ENCODE measurements around the gene DOCK6. TPM values are rescaled to one million over a fixed set of nuclear protein-coding genes. Genes with fewer than 3 reads are reported as not detected.

The DOCK6 gene
- total RNA-seq, 1 donor from 2014 or later, result 56.1 TPM

DNA sequence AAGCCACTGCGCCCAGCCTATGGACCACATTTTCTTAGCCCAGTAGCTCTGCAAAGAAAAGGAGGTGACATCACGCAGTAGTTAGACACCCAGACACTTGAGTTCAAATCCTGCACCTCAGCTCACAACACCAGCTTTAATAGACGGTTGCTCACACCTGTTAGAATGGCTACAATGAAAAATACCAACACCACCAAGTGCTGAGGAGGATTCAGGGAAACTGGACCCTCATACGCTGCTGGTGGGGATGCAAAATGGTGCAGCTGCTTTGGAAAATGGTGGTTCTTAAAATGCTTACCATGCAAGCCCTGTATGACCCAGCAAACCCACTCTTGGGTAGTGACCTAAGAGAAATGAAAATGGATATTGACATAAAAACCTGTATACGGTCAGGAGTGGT is 11.7 kb upstream of the DOCK6 start:
- no peak for DNase-seq (ENCODE audit: low read depth in 2 of 2)

DNA sequence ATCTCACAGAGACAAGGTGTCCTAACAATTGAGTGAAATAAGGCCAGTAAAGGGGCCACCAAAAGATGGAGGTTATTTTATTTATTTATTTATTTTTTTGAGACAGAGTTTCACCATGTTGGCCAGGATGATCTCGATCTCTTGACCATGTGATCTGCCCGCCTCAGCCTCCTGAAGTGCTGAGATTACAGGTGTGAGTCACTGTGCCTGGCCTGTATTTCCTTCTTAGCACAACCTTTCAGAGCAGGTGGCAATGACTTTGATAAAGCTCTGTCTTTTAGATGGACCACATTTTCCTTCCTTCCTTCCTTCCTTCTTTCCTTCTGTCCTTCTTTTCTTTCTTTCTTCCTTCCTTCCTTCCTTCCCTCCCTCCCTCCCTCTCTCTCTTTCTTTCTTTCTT is 11.0 kb upstream of the DOCK6 start:
- no peak for DNase-seq (ENCODE audit: low read depth in 2 of 2)

DNA sequence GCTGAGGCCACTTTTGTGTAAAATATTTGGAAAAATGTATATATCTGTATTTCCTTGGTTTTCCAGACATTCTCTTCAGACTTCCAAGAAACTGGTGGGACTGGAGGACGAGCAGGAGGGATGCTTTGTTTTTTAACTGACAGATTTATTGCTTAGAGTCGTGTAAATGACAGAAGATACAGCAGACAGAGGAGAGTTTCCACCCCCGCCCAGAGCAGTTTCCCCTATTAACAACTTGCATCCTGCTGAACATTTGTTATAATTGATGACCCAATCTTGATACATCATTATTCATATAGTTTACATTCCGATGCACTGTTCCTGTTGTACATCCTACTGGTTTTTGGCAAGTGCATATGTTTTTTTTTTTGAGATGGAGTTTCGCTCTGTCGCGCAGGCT is 7.1 kb upstream of the DOCK6 start:
- DNase-seq (ENCODE audit: low read depth in 2 of 2), result peak; percentile 95 to 97

DNA sequence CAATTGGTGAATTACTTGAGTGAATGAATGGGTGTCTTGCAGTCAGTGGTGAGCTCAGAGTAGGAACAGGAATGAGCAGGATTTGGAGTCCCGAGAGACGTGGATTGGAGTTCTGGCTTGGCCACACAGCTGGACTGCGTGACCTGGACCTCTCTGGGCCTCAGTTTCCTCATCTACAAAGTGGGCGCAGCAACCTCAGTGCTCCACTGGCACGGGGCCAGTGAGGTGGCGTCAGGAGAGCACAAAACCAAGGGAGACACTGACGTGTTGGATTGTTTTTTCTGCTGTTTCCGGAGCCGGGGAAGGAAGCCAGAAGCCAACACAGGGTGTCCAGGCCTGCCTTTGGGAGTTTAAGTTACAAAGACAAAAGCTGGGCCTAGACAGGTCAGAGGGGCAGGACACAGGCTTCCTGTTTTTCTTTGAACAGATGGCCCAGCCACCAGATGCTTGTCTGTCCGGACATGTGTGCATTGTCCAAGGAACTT is 6.5 kb upstream of the DOCK6 start:
- peak; percentile 100 for DNase-seq (ENCODE audit: low read depth in 2 of 2)

DNA sequence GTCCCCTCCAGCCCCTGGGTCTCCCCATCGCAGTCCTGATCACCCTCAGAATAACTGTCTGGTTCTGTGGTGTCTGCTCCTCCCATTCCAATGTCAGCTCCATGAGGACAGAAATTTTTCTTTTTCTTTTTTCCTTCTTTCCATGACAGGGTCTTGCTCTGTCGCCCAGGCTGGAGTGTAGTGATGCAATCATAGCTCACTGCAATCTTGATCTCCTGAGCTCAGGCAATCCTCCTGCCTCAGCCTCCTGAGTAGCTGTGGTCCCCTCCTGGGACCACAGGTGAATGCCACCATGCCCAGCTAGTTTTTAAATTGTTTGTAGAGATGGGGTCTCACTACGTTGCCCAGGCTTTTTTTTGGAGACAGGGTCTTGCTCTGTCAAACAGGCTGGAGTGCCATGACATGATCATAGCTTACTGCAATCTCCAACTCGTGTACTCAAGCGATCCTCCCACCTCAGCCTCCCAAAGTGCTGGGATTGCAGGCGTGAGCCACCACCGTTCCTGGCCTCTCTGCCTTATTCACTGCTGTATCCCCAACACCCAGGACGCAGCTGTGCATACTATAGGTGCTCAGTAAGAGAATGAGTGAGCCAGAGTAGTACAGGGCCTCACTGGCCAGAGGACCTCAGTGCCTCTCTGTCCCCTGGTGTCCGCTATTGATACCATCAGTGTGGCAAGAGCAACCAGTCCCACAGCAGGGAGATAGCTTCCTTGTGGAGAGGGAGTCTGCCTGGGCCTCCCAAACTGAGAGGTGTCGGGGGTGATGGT is 5.2 kb upstream of the DOCK6 start:
- no peak for DNase-seq (ENCODE audit: low read depth in 2 of 2)

DNA sequence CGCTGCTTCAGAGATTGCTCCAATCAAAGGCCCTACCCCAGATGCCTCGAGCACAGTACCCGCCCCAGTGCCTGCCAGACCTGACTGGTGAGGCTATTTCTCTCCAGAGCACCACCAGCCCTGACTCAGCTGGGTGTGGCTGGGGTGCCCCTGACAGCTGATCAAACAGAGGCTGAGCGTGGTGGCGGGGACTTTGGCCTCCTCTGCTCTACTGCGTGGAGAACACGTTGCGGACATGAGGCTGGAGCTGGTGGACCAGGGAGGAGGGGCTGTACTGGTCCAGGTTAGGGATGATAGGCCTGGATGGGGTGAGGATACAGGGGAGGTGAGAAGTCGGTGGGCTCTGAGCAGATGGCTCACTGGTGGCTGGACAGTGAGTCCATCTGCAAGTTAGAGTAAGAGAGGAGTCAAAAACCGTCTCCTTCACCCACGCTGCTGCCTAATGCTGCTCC is 3.5 kb upstream of the DOCK6 start:
- peak in 1 of 2 donors; percentile 75 for DNase-seq (ENCODE audit: low read depth in 2 of 2)

DNA sequence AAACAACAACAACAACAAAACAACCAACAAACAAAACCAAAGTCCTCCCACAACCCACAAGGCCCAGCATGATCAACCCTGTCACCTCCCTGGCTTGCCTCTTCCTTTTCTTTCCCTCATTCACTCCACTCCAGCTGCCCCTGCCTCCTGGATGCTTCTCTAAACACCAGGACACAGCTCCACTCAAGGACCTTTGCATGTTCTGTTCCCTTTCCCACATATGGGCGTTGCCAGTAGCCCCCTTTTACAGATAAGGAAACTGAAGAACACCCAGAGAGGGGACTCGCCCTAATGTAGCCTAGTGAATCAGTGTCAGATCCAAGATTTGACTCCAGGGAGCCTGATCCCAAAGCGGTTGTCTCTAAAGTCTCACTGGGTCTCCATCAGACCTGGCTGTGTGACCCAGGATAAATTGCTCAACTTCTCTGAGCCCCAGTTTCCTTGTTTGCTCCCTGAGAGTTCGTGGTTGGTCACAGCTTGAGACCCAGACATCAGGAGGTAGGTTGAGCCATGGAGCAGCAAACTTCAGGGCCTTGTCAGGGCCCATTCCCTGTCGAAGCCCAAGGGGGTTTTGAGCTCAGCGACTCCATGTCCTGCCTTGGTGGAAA is 3.0 kb upstream of the DOCK6 start:
- DNase-seq (ENCODE audit: low read depth in 2 of 2), result no peak

DNA sequence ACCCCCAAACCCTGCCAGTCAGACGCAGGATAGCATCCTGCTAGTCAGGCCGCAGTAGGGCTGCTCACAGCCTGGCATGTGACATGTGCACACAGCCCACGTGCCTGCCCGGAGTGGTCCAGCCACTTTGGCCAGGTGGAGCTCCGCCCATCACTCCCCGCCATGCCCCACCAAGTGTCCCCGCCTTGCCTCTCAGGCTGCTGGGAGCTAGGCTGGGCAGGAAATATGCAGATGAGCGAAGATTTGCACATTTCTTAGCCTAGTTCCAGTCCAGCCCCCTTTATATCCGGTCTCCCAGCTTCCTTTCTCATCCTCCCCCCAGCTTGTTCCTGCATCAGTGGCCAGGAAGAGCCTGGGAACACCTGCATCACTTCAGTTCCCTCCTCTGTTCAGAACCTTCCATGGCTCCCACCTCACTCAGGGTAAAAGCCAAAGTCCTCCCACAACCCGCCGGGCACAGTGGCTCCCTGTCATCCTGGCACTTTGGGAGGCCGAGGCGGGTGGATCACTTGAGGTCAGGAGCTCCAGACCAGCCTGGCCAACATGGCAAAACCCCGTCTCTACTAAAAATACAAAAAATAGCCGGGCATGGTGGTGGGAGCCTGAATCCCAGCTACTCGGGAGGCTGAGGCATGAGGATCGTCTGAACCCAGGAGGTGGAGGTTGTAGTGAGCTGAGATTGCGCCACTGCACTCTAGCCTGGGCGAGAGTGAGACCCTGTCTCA is 2.3 kb upstream of the DOCK6 start:
- DNase-seq (ENCODE audit: low read depth in 2 of 2), result peak in 1 of 2 donors; percentile 84

DNA sequence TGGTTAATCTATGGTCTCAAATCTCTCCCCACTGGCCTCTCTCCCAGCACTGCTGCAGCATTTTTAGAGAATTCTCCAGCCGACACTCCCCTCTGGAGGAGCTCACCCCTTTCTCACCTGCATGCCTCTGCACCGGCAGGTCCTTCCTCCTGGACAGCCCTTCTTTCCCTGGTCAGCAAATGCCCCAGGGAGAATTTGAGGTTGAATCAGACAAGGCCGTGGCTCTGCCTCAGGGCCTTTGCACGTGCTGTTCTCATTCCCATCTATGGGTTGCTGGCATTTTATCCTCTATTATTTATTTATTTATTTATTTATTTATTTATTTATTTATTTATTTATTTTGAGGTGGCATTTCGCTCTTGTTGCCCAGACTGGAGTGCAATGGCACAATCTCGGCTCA is 1.4 kb upstream of the DOCK6 start:
- no peak for DNase-seq (ENCODE audit: low read depth in 2 of 2)

DNA sequence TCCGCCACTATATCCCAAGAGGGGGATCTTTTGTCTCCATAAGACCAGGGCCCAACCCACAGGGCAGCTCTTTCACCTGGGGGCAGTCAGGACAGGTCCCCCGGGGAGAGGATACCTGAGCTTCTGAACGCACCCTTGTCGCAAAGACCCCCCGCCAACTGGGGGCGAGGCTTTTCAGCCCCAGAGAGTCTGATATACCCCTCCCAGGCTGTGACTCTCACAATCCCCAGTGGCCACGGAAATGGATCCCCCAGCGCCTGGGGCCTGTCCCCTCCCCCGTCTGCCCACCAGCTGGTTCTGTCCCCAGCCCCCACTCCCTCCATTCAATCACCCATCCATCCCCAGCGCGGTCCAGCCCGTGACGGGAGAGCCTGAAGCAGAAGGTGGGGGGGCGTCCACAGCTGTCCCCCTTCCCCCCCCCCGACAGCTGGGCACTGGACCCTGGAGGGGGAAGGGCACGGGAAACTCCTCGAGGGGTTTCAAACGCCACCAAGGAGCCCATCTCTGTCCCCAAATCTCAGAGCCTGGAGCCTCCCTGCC is 823 bp downstream of the DOCK6 start:
- DNase-seq (ENCODE audit: low read depth in 2 of 2), result no peak

DNA sequence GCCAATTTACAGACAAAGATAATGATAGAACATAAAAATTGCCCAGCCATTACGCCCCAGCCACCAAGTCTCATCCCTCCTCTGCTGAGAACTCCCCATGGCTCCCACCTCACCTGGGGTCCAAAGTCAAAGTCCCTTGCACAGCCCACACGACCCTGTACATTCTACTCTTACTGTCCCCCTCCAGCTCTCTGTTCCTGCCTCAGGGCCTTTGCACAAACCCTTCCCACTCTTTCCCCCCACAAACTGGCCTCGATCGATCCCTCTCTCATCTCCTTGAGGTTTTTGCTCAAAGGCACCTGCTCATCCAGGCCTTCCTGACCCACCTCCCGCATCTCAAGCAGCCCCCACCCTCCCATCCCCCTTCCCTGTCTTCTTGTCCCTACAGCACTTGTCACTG is 1.3 kb downstream of the DOCK6 start:
- DNase-seq (ENCODE audit: low read depth in 2 of 2), result no peak

DNA sequence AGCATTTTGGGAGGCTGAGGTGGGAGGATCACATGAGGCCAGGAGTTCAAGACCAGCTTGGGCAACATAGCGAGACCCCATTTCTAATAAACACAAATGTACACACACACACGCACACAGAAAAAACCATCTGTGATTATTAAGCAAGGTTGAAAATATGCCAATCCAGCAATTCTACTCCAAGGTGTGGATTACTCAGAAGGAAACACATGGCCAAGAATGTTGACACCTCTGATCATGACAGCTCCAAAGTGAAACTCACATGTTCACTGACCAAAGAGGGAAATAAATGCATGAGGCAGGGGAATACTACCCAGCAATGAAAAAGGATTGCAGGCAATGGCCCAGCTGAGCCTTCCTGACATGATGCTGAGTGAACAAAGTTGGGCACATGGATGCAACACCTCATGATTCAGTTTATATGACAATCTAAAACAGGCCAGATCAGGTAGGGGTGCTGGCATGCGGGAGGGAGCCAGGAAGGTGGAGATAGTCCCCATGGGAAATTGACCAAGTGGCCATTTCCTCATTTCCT is 4.4 kb downstream of the DOCK6 start:
- no peak for DNase-seq (ENCODE audit: low read depth in 2 of 2)

DNA sequence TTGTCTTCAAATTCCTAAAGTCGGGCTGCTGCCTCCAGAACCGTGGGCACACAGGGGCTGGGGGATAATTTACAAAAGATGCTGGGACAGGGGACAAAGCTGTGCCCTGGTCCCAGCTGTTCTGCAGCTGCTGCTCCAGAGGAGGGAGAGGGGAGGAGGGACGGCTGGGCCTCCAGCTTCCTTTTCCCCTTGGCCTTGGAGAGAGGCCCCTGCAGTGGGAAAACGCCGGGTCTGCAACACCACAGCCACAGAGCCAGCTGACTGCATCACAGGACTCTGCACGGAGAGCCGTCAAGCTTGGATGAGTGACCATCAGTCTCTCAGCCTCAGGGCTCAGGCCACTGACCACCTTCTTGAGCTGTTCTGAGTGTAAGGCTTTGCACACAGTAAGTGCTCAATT is 6.1 kb downstream of the DOCK6 start:
- DNase-seq (ENCODE audit: low read depth in 2 of 2), result peak in 1 of 2 donors; percentile 40

DNA sequence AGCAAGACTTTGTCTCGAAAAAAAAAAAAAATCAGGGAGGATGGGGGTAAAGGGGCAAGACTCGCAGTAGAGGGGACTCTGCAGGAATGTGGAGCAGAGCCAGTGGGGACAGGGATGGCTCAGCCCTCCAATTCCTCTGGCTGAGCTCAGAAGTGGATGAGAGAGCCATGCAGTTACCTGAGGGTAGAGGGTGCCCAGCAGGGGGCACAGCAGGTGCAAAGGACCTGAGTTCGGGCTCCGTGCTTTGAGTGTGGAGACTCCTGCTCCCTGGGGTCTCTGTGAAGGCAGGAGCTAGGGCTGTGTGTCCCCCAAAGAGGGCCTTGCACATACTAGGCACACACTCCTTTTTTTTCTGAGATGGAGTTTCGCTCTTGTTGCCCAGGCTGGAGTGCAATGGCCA is 7.7 kb downstream of the DOCK6 start:
- DNase-seq (ENCODE audit: low read depth in 2 of 2), result peak in 1 of 2 donors; percentile 36

DNA sequence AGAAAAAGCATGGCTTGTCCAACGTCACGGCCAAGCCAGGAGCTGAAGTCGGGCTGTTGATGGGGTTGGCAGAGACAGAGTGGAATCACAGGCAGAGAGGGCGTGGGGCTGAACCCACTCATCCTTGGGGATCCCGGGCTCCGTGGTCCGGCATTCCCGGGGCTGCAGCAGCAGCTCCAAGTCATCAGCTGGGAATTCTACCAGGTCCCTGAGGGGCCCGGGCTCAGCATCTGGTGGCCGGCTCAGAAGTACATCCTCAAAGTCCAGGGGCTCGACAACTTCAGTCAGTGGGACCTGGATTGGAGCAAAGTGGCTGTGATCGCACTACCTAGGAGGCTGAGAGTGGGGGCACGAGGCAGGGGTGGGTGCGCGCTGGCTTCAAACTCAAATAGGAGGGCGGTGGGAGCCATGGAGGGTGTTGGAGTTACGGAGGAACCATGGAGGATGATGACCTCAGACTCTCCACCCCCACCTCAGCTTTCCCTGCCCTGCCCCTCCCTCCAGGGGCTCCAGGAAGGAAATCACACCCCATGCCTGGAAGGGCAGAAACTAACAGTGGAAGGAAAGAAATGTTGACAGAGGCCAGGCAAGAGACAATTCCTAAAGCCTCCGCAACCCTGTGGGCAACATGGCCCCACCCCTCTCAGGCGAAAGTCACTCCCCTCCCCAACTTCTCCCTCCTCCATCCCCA is 9.5 kb downstream of the DOCK6 start:
- peak in 1 of 2 donors; percentile 59 for DNase-seq (ENCODE audit: low read depth in 2 of 2)

DNA sequence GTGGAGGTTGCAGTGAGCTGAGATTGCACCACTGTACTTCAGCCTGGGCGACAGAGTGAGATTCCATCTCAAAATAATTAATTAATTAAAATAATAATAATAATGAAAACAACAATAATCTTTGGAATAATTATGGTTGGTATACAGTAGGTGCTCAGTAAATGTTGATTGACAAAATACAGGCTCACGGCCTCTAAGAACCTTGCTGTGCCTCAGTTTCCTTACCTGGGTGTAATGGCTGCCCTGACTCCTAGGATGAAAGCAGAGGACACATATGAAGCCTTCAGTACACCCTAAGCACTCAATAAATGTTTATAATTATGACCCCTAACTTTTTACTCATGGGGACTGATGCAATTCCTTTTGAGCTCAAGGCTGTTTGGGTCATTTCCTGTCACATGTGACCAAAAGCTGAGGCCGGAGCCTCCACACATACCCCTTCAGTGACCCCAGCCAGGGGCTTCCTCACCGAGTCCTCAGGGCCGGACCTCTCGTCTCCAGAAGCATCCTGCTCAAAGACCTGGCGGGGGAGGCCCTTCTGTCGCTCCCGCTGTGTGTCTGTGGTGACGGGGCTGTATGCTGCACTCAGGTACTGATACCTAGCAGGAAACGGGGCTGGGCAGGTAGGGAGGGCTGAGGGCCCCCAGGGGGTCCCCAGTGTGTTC is 10.5 kb downstream of the DOCK6 start:
- DNase-seq (ENCODE audit: low read depth in 2 of 2), result peak in 1 of 2 donors; percentile 32

DNA sequence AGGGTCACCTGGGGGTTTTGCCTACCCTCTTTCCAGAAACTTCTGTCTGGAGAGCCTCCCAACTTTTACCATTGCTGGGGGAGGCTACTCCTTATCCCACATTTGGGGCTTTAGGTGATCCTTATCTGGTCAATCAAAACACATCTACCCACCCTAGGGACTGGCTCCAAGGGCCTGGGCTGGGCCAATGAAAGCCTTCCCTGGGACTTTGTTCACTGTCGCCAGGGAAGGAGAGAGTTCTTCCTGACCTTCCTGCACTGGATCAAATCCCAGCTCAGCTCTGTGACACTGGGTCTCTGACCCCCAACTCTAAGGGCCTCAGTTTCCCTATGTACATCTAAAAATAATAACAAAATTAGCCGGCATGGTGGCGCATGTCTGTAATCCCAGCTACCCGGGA is 11.1 kb downstream of the DOCK6 start:
- no peak for DNase-seq (ENCODE audit: low read depth in 2 of 2)

DNA sequence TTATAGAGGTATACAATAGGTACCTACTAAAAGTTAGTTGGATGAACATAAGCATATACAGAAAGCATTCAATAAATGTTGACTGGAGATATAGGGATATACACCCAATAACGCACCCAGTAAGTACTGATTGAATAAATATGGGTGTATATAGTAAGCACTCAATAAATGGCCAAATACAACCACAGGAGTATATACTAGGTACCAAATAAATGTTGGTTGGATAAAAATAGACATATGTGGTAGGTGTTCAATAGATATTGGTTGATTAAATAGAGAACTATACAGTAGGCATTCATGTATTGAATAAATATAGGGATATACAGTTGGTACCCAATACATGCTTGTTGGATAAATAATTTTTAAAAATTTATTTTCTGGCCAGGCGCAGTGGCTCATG is 13.5 kb downstream of the DOCK6 start:
- no peak for DNase-seq (ENCODE audit: low read depth in 2 of 2)

DNA sequence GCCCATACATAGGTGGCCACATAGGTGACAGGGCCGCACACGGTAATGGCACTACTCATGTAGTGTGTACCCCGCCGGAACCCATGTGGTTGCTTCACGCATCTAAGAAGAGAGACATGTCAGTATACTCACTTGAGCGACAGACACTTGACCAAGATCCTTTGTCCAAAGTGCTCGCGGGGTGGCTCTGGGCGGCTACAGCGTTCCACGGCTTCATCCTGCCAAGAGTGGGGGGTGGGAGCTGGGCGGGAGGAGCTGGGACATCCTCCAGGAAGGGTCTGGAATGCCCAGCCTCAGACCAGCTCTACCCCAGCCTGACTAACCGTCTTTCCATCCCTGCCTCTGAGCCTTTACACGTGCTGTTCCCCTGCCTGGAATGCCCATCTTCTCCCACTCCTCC is 14.4 kb downstream of the DOCK6 start:
- DNase-seq (ENCODE audit: low read depth in 2 of 2), result no peak

DNA sequence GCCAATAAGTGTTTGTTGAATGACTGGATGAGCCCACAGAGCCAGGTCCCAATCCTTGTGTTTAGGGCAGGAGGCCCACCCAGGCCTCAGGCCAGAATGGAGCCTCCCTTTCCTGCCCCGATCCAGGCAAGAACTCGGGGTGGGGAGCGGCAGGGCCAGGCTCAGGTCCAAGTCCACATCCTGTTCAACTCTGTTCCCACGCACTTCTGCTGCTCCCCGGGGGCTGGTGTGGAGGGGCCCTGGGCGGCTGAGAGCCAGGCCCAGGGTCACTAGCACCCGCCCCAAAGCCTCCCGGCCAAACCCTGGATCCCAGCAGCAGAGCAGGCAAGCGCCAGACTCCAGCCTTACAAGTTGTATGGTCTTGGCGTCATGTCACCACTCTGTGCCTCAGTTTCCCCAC is 14.9 kb downstream of the DOCK6 start:
- peak; percentile 36 to 67 for DNase-seq (ENCODE audit: low read depth in 2 of 2)

DNA sequence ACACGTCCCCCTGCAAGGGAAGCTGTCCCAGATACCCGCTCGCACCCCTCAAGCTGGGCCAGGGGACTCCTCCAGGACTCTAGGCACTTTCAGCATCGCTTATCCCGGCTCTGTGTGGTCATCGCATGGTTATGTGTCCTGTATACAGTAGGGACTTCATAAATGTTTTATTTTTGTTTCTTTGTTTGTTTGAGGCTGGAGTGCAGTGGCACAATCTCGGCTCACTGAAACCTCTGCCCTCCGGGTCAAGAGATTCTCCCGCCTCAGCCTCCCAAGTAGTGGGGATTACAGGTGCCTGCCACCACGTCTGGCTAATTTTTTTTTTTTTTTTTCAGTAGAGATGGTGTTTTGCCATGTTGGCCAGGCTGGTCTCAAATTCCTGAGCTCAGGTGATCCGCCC is 15.4 kb downstream of the DOCK6 start:
- DNase-seq (ENCODE audit: low read depth in 2 of 2), result no peak

All from dermis microvascular lymphatic vessel endothelial cell (primary cell).